SU-DHL-6 (cell line): ENCODE results near the gene ASTN2.

ENCODE experiments used
- H2AFZ ChIP-seq: fragments of 200-600 bp; sonication (generic); 2 replicates; pipeline ENCODE4 v1.6.1; 2014; ENCODE audit warnings: low read depth, mild to moderate bottlenecking, moderate library complexity, mixed read lengths, antibody characterized with exemption, low read length; ENCODE audit not compliant: severe bottlenecking
- H3F3A ChIP-seq: fragments of 200-600 bp; shearing (Covaris generic); 2 replicates; pipeline ENCODE4 v1.6.0; 2016; ENCODE audit warnings: antibody characterized with exemption, mild to moderate bottlenecking; ENCODE audit not compliant: insufficient read depth
- H3K27ac ChIP-seq: fragments of 200-600 bp; sonication (generic); 2 replicates; pipeline ENCODE4 v1.5.1; 2016; ENCODE audit warnings: low read depth, mild to moderate bottlenecking, low read length, moderate library complexity, mixed read lengths
- H3K27me3 ChIP-seq: fragments of 200-600 bp; sonication (generic), shearing (Covaris generic); 2 replicates; pipeline ENCODE4 v1.6.0; 2014; ENCODE audit warnings: mild to moderate bottlenecking, low read length
- H3K36me3 ChIP-seq: fragments of 200-600 bp; sonication (generic); 2 replicates; pipeline ENCODE4 v1.6.1; 2014; ENCODE audit warnings: mild to moderate bottlenecking, low read length, mixed read lengths
- H3K4me2 ChIP-seq: fragments of 300-600, 200-600 bp; shearing (Covaris generic), sonication (generic); 2 replicates; pipeline ENCODE4 v1.6.0; 2014; ENCODE audit warnings: low read length, low read depth, mild to moderate bottlenecking; ENCODE audit not compliant: poor library complexity, severe bottlenecking
- H3K4me3 ChIP-seq: fragments of 200-600 bp; sonication (generic); 2 replicates; pipeline ENCODE4 v1.5.1; 2014; ENCODE audit warnings: antibody characterized with exemption, low read length, mild to moderate bottlenecking, mixed read lengths; ENCODE audit not compliant: insufficient read depth, poor library complexity, severe bottlenecking
- H3K79me2 ChIP-seq: fragments of 200-600 bp; sonication (generic); 2 replicates; pipeline ENCODE4 v1.6.1; 2014; ENCODE audit warnings: mild to moderate bottlenecking, low read length, moderate library complexity; ENCODE audit not compliant: insufficient read depth
- H3K9ac ChIP-seq: fragments of 200-600 bp; sonication (generic); 2 replicates; pipeline ENCODE4 v1.7.0; 2014; ENCODE audit warnings: mild to moderate bottlenecking, low read length
- H3K9me2 ChIP-seq: fragments of 200-600 bp; sonication (generic); replicated peaks from 2 replicates; pipeline ENCODE4 v1.6.1; 2014; ENCODE audit warnings: low read length; ENCODE audit not compliant: insufficient read depth
- H3K9me3 ChIP-seq: fragments of 200-600 bp; sonication (generic); 2 replicates; pipeline ENCODE4 v1.6.1; 2014; ENCODE audit warnings: low read length, mixed read lengths; ENCODE audit not compliant: insufficient read depth
- H4K20me1 ChIP-seq: fragments of 200-600 bp; sonication (generic); 2 replicates; pipeline ENCODE4 v1.6.1; 2014; ENCODE audit warnings: low read depth, mild to moderate bottlenecking, antibody characterized with exemption, low read length, moderate library complexity, mixed read lengths
- EZH2phosphoT487 ChIP-seq: fragments of 200-600 bp; sonication (generic), shearing (Covaris generic); conservative IDR thresholded peaks from 2 replicates; pipeline ENCODE4 v1.6.1; 2018; ENCODE audit warnings: mild to moderate bottlenecking, antibody characterized with exemption, low read length, moderate library complexity, mixed read lengths
- TF ChIP-seq, protein P1 (sequence below): fragments of 200-600 bp; sonication (generic); IDR thresholded peaks from one replicate; pipeline ENCODE4 v1.5.1; 2017; ENCODE audit warnings: antibody characterized with exemption, mild to moderate bottlenecking, low read length, moderate library complexity; ENCODE audit not compliant: insufficient read depth, poor library complexity, severe bottlenecking

The ASTN2 gene

DNA sequence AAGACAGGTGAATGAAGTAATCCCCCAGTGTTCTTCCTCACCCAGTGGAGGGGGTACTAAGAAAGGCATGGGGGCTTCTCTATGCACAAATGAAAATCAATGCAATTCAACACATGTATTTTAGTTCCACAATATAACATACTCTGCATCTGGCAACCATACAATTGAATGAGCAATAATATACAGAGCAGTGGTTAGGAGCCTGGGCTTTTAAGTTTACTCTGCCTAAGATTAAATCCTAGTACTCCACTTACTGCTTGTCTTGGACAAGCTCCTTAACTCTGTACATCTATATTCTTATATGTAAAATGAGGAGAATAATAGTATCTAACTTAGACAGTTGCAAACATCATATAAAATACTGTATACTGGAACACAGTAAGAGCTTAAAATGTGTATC lies 923.2 kb downstream of the ASTN2 start:
- no peak overlapping the region for H2AFZ ChIP-seq
- H3F3A ChIP-seq, result no peaks in the 10 kb centered on the region
- H3K36me3 ChIP-seq, result no peaks in the 10 kb centered on the region
- H4K20me1 ChIP-seq, result no peaks in the 10 kb centered on the region
- no peak overlapping the region for H3K4me2 ChIP-seq
- no peaks in the 10 kb centered on the region for H3K27me3 ChIP-seq
- no peaks in the 10 kb centered on the region for H3K79me2 ChIP-seq
- no peak overlapping the region for H3K9ac ChIP-seq
- H3K27ac ChIP-seq, result no peak overlapping the region
- no peaks in the 10 kb centered on the region for H3K9me3 ChIP-seq
- TF ChIP-seq, protein P1, sequence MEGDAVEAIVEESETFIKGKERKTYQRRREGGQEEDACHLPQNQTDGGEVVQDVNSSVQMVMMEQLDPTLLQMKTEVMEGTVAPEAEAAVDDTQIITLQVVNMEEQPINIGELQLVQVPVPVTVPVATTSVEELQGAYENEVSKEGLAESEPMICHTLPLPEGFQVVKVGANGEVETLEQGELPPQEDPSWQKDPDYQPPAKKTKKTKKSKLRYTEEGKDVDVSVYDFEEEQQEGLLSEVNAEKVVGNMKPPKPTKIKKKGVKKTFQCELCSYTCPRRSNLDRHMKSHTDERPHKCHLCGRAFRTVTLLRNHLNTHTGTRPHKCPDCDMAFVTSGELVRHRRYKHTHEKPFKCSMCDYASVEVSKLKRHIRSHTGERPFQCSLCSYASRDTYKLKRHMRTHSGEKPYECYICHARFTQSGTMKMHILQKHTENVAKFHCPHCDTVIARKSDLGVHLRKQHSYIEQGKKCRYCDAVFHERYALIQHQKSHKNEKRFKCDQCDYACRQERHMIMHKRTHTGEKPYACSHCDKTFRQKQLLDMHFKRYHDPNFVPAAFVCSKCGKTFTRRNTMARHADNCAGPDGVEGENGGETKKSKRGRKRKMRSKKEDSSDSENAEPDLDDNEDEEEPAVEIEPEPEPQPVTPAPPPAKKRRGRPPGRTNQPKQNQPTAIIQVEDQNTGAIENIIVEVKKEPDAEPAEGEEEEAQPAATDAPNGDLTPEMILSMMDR, result no peak
- no peak for TF ChIP-seq EZH2phosphoT487
- no peaks in the 10 kb centered on the region for H3K9me2 ChIP-seq
- no peak overlapping the region for H3K4me3 ChIP-seq

- Histone ChIP-seq H4K20me1 (no peaks in the 10 kb centered on the region), H3F3A (no peaks in the 10 kb centered on the region), H3K27ac (no peak overlapping the region), H3K4me2 (no peak overlapping the region), H2AFZ (no peak overlapping the region), H3K9ac (no peak overlapping the region), H3K79me2 (no peaks in the 10 kb centered on the region), H3K27me3 (no peaks in the 10 kb centered on the region), H3K4me3 (no peak overlapping the region), H3K9me2 (no peaks in the 10 kb centered on the region), H3K9me3 (no peaks in the 10 kb centered on the region), H3K36me3 (no peaks in the 10 kb centered on the region)
- TF ChIP-seq, protein P1, result no peak
- TF ChIP-seq EZH2phosphoT487, result no peak
These were observed 923.6 kb downstream of the ASTN2 start for GRCh38 chr9:116491219-116491618.

GRCh38 chr9:116490321-116490720 lies 924.5 kb downstream of the ASTN2 start:
- no peaks in the 10 kb centered on the region for H3K9me2 ChIP-seq
- H3K4me3 ChIP-seq, result no peak overlapping the region
- TF ChIP-seq EZH2phosphoT487, result no peak
- TF ChIP-seq, protein P1, result no peak
- no peaks in the 10 kb centered on the region for H3K79me2 ChIP-seq
- no peak overlapping the region for H2AFZ ChIP-seq
- no peak overlapping the region for H3K9ac ChIP-seq
- no peak overlapping the region for H3K4me2 ChIP-seq
- no peaks in the 10 kb centered on the region for H3F3A ChIP-seq
- no peaks in the 10 kb centered on the region for H3K27me3 ChIP-seq
- H3K9me3 ChIP-seq, result no peaks in the 10 kb centered on the region
- H3K36me3 ChIP-seq, result no peaks in the 10 kb centered on the region
- H3K27ac ChIP-seq, result no peak overlapping the region
- H4K20me1 ChIP-seq, result no peaks in the 10 kb centered on the region

- Histone ChIP-seq H3K4me3 (no peak overlapping the region), H4K20me1 (no peaks in the 10 kb centered on the region)
- TF ChIP-seq EZH2phosphoT487, result no peak
- TF ChIP-seq, protein P1, result no peak
These were observed 926.5 kb downstream of the ASTN2 start for GRCh38 chr9:116488373-116488772.

More at GRCh38 chr9:116488373-116488772, 926.5 kb downstream of the ASTN2 start:
- no peaks in the 10 kb centered on the region for H3K9me3 ChIP-seq
- no peaks in the 10 kb centered on the region for H3K36me3 ChIP-seq
- no peak overlapping the region for H3K9ac ChIP-seq
- H3K4me2 ChIP-seq, result no peak overlapping the region
- H3F3A ChIP-seq, result no peaks in the 10 kb centered on the region
- H3K9me2 ChIP-seq, result no peaks in the 10 kb centered on the region
- no peak overlapping the region for H3K27ac ChIP-seq
- H3K79me2 ChIP-seq, result no peaks in the 10 kb centered on the region
- no peaks in the 10 kb centered on the region for H3K27me3 ChIP-seq
- H2AFZ ChIP-seq, result no peak overlapping the region
